ENCODE data around the gene SEMA4A. TPM values are rescaled to one million over a fixed set of nuclear protein-coding genes. Genes with fewer than 3 reads are reported as not detected.

The SEMA4A gene
- total RNA-seq, 1 donor from 2014 or later, result 30.7 TPM

DNA sequence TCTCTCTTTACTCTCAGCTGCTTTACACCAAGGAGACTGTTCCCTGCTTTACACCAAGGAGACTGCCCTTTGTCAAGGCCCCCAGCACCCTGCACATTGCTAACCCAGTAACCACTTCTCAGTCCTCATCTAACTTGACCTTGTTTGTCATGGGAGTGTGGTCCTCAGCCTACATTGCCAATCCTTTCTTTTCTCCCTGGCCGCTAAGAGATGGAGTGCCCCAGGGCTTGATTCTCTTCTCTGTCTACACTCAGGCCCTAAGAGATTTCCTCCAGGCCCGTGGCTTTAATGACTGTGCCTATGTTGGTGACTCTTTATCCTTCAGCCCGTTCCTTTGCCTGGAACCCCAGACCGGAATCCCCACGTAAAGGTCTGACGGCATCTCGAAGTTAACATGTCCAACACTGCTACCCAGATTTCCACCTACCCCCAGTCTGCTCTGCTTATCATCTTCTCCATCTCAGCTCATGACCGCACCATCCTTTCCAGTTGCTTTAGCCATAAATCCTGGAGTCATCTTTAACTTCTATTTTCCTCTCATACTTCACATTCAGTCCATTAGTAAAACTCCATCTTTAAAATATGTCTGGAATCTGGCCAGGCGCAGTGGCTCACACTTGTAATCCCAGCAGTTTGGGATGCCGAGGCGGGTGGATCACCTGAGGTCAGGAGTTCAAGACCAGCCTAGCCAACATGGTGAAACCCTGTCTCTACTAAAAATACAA lies 9.5 kb upstream of the SEMA4A start:
- H3K27me3 ChIP-seq, result no peaks in the 10 kb centered on the region
- H3K36me3 ChIP-seq, result peaks cover 17% of the 10 kb centered on the region
- TF ChIP-seq, protein P1, sequence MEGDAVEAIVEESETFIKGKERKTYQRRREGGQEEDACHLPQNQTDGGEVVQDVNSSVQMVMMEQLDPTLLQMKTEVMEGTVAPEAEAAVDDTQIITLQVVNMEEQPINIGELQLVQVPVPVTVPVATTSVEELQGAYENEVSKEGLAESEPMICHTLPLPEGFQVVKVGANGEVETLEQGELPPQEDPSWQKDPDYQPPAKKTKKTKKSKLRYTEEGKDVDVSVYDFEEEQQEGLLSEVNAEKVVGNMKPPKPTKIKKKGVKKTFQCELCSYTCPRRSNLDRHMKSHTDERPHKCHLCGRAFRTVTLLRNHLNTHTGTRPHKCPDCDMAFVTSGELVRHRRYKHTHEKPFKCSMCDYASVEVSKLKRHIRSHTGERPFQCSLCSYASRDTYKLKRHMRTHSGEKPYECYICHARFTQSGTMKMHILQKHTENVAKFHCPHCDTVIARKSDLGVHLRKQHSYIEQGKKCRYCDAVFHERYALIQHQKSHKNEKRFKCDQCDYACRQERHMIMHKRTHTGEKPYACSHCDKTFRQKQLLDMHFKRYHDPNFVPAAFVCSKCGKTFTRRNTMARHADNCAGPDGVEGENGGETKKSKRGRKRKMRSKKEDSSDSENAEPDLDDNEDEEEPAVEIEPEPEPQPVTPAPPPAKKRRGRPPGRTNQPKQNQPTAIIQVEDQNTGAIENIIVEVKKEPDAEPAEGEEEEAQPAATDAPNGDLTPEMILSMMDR (IDR thresholded peaks at IDR 0.05), result no peak
- intact Hi-C loops (cut with DNase I), result loop anchor here (10.0 kb wide), 1 partner anchor 81 kb away; no protein-coding TSS in a partner anchor
- no peak overlapping the region for H3K27ac ChIP-seq
- DNase-seq (no peak), ATAC-seq (no peak)
- peaks cover 33% of the 10 kb centered on the region for H3K4me1 ChIP-seq
- no peaks in the 10 kb centered on the region for H3K9me3 ChIP-seq
- no peak overlapping the region for H3K4me3 ChIP-seq

DNA sequence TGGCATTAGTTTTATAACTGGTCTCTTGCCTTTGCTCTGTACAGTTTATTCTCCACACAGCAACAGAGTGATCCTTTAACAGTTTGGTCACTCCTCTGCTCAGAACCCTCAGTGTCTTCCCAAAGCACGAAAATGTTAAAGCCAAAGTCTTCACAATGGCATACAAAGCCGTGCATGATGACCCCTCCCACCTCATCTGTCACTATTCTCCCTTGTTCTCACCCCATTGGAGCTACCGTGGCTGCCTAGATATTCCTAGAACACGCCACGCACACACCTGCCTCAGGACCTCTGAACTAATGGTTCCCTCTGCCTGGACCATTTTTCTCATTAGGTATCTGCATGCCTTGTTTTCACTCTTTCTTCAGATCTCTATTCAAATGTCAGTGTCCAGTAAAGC lies 8.6 kb upstream of the SEMA4A start:
- no peak overlapping the region for H3K27ac ChIP-seq
- intact Hi-C loops (cut with DNase I), result loop anchor here (10.0 kb wide), 1 partner anchor 80 kb away; no protein-coding TSS in a partner anchor
- peaks cover 33% of the 10 kb centered on the region for H3K4me1 ChIP-seq
- DNase-seq (no peak), ATAC-seq (no peak)
- H3K4me3 ChIP-seq, result no peak overlapping the region
- H3K36me3 ChIP-seq, result peaks cover 9% of the 10 kb centered on the region
- H3K27me3 ChIP-seq, result no peaks in the 10 kb centered on the region
- TF ChIP-seq, protein P1 (IDR thresholded peaks at IDR 0.05), result no peak
- H3K9me3 ChIP-seq, result no peaks in the 10 kb centered on the region

DNA sequence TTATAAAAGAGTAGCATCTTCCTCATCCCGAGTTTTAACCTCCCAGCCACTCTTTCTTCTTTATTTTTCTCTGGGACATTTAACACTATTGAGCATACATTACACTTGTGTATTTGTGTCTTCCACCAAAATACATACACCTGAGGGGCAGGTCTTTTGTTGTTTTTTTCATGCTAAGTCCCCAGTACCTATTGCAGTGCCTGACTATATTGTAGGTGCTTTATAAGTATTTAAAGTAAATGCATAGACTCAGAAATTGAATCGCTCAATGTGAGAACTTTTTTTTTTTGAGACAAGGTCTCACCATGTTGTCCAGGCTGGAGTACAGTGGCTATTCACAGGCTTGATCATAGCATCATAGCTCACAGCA lies 7.8 kb upstream of the SEMA4A start:
- DNase-seq, result no peak
- TF ChIP-seq, protein P1 (IDR thresholded peaks at IDR 0.05), result no peak
- Histone ChIP-seq H3K4me1 (peaks cover 28% of the 10 kb centered on the region), H3K4me3 (no peak overlapping the region), H3K9me3 (no peaks in the 10 kb centered on the region), H3K27ac (no peak overlapping the region), H3K36me3 (peaks cover 2% of the 10 kb centered on the region), H3K27me3 (no peaks in the 10 kb centered on the region)
- no peak for ATAC-seq
- intact Hi-C loops (cut with DNase I), result loop anchor here (10.0 kb wide), 1 partner anchor 79 kb away; no protein-coding TSS in a partner anchor

DNA sequence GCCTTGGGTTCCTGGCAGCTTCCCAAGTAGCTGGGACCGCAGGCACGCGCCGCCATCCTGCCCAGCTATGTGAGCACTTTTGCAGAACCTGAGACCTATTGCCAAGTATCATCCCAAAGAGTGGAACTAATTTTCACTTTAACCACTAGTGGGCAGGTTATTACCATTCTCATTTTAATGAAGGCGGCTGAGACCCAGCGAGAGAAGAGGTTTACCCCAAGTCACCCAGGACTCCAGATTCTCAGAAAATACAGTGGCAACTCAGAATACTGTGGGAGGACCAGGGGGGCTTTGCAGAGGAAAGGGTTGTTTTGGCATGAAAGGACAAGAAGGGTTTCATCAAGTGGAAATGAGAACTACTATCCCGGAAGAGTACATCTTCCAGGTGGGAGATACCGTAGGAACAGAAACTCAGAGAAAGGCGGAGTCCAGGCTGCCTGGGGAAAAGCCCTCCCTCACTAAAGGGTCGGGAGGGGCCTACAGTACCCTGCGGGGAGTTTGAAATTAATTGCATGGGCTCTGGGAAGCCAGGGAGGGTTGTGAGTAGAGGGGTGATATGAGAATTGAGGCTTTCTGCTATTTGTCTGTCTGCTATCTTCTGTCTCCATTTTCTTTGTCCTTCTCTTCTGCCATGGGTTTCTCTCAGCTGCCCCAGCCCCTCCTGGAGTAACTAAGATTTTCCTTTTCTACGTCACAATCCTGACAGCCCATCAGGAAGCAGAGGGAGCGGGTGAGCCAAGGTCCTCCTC lies 7.2 kb upstream of the SEMA4A start:
- intact Hi-C loops (cut with DNase I), result loop anchor here (10.0 kb wide), 1 partner anchor 79 kb away; no protein-coding TSS in a partner anchor
- Histone ChIP-seq H3K27ac (peak overlapping the region; percentile 11), H3K27me3 (no peaks in the 10 kb centered on the region), H3K36me3 (no peaks in the 10 kb centered on the region), H3K9me3 (no peaks in the 10 kb centered on the region), H3K4me3 (no peak overlapping the region), H3K4me1 (peaks cover 27% of the 10 kb centered on the region)
- DNase-seq (peak; percentile 83), ATAC-seq (peak; percentile 85)
- TF ChIP-seq, protein P1 (IDR thresholded peaks at IDR 0.05), result peak; percentile 75

DNA sequence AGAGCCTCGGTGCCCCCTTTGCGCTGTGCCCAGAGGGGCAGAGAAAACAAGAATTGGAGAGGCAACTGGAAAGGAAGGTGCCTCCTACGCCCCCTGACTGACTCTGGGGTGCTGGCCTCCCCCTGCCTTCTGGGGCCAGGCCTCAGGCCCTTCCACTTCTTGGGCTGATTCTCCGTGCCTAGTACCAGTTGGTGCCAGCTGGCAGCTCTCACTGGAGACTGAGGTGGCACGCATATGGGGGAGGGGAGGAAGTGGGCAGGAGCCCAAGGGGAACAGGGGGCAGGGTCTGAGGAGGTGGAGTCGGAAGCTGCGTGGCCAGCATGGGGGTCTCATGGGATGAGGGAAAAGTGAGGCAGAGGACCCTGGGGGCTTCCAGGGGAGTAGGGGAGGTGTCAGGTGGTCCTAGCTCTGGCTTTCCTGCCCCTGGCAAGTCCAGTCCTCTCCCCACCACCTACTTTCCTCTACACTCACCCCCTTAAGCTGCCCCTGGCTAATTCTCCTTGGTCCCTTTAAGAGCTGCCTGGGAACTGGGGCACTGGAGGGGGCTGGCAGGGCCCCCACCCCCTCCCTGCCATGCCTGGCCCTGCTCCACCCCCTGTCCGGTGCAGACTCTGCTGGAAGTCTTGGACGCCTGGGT lies 6.5 kb upstream of the SEMA4A start:
- peak; percentile 38 for ATAC-seq
- H3K4me1 ChIP-seq, result peaks cover 26% of the 10 kb centered on the region
- no peak overlapping the region for H3K4me3 ChIP-seq
- no peaks in the 10 kb centered on the region for H3K36me3 ChIP-seq
- H3K27me3 ChIP-seq, result no peaks in the 10 kb centered on the region
- TF ChIP-seq, protein P1 (IDR thresholded peaks at IDR 0.05), result no peak
- no peak for DNase-seq
- H3K9me3 ChIP-seq, result no peaks in the 10 kb centered on the region
- H3K27ac ChIP-seq, result peak overlapping the region; percentile 11
- intact Hi-C loops (cut with DNase I), result loop anchor here (10.0 kb wide), 1 partner anchor 78 kb away; no protein-coding TSS in a partner anchor
